ENCODE results near the gene WDR7.

DNA sequence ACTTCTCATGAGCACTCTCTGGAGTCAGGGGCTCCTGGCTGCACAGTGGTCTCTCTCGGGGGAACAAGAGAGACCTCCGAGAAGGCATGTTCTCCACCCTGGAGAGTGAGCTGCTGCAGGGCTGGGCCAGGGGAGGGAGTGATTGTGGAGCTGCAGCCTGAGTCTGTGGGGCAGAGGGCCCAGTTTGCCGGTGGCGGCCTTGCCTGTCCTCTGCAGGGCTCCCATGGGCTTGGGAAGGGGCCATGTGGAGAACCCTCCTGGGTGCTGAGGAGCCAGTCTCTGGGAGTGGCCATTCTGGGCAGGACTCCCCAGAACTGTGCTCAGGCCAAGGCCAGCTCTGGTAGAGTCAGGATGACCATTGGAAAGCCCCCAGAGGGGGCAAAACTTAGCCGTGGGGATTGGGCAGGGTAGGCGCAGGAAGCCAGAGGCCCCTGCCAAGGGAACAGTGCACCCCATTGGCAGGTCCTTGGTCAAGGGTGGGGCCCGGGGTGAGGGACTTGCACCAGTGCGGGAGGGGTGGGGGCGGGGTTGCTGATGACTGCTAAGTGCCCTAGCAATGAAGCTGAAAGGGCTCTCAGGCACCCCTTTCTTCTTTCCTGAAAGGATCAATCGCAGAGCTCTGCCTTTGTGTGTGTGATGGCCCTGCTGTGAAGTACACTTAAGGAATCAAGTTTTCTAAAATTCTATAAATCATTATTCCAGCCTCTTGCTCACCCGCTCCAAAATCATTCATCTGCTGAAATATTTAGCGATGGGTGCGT is 426.0 kb downstream of the WDR7 start:
- TF ChIP-seq POLR2AphosphoS2 (conservative IDR thresholded peaks at IDR 0.05; ENCODE audit: low read length) (no peak), POLR2A (IDR thresholded peaks at IDR 0.05; ENCODE audit: low read length) (no peak), JUN (IDR thresholded peaks at IDR 0.05) (no peak)
- TF ChIP-seq, protein P1, sequence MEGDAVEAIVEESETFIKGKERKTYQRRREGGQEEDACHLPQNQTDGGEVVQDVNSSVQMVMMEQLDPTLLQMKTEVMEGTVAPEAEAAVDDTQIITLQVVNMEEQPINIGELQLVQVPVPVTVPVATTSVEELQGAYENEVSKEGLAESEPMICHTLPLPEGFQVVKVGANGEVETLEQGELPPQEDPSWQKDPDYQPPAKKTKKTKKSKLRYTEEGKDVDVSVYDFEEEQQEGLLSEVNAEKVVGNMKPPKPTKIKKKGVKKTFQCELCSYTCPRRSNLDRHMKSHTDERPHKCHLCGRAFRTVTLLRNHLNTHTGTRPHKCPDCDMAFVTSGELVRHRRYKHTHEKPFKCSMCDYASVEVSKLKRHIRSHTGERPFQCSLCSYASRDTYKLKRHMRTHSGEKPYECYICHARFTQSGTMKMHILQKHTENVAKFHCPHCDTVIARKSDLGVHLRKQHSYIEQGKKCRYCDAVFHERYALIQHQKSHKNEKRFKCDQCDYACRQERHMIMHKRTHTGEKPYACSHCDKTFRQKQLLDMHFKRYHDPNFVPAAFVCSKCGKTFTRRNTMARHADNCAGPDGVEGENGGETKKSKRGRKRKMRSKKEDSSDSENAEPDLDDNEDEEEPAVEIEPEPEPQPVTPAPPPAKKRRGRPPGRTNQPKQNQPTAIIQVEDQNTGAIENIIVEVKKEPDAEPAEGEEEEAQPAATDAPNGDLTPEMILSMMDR (IDR thresholded peaks at IDR 0.05), result no peak

All from A549 (cell line).